Fibroblast of peridontal ligament (primary cell): ENCODE data around the gene TK2.
"Not testable (repeated sequence)": the region's sequence is repeated elsewhere in the genome, so short reads cannot be mapped to it uniquely, and the experiment has no call there.

ENCODE experiments used
- DNase-seq: peaks from one replicate; pipeline ENCODE4 v3.0.0-alpha.2; 2010; ENCODE audit errors: extremely low read depth

Gene TK2

GRCh38 chr16:66549284-66550131 lies at the start of gene TK2:
Gene TK2, minus strand, starts transcription at chr16:66550122. Its CDS starts 61 bp downstream, at chr16:66550061.
- peak; percentile 71 for DNase-seq

DNA sequence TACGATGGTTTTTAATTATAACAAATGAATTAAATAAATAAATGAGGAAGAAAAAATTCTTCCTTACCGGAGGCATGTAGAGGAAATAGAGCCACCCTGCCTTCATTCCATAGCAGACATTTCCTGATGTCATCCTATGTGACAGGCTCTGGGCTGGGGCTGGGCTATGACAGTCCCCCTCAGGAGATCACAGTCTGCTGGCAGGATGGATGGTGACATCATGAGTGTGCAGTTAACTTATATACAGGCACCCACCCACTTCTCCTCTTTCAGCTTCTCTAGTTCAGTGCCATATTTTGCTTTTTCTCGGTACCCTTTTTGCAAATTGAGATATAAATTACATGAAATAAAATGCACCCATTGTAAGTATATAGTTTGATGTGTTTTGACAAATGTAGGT lies 48.2 kb upstream of the TK2 start:
- DNase-seq, result no peak

DNA sequence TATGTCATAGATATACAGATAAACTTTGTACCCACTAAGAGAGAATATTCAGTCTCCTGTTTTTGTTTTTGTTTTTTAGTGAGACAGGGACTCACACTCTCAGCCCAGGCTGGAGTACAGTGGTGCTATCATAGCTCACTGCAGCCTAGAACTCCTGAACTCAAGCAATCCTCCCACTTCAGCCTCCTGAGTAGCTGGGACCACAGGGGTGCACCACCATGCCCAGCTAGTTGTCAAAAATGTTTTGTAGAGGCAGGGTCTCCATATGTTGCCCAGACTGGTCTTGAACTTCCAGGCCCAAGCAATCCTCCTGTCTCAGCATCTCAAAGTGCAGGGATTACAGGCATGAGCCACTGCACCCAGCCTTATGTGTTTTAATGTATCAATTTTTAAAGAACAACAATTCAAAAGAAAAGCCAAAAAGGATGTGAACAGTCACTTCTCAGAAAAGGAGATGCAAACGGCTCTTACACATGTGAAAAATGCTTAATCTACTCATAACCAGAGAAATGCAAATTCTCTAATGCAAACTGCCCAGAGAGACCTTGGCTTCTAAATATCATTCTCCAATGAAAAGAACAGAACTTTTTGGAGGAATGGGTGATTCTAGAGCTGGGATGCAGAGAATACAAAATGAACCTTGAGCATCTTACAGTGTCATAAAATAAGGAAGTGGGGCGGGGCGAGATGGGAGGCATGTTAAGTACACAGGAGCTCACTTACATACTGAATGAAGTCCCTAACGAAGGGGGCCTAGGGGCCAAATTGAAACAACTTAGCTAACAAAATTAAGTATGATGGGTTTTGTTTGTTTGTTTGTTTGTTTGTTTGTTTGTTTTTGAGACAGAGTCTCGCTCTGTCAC lies 47.3 kb upstream of the TK2 start:
- DNase-seq, result no peak

- not testable (repeated sequence) for DNase-seq
Measured at GRCh38 chr16:66596559-66596958, 46.6 kb upstream of the TK2 start.

GRCh38 chr16:66594739-66595138 lies 44.8 kb upstream of the TK2 start:
- no peak for DNase-seq

DNA sequence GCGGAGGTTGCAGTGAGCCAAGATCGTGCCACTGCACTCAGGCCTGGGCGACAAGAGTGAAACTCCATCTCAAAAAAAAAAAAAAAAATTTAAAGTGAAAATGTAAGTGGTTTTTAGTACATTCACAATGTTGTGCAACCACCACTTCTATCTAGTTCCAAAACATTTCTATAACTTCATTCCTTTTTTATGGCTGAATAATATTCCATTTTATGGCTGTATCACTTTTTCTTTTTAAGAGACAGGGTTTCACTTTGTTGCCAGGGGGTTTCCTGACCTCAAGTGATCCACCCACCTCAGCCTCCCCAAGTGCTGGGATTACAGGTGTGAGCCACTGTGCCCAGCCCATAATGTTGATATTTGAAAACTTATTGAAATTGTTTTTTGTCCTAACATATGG lies 42.9 kb upstream of the TK2 start:
- DNase-seq, result no peak

GRCh38 chr16:66592241-66592640 lies 42.3 kb upstream of the TK2 start:
- DNase-seq, result no peak

DNA sequence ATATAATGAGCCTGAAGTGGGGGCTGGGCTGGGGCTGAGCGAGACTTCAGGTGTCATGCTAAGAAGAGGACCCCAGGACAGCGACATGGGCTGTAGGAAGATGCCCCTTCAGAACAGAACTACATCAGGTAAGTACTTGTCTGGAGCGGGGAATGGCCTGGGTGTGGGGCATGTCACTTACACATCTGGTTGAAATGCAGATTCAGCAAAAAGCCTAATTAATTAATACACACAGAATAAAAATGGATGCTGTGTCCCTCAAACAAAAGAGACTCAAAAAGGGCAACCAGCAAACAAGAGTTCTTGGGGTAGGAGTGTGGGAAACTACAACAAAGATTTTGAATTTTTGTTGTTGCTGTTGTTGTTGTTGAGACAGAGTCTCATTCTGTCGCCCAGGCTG lies 41.1 kb upstream of the TK2 start:
- no peak for DNase-seq

DNA sequence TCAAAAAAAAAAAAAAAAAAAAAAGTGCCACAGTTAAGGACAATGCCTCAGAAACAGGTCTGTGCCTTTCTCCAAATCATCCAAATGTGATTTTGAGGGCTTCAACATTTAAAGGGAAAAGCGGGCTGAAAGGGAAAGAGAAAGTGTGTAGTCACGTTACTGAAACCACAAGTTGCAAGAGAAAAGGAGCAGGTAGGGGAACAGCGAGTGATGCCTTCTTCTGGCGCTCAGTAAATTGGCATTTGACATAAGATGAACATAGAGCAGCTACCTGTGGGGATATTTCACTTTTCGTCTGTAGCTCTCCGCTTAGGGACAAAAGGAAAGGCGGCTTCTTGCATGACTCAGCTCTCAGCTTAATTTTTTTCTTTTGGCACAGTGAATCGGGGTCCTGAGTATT lies 40.4 kb upstream of the TK2 start:
- DNase-seq, result peak; percentile 15

GRCh38 chr16:66588981-66589713 lies 39.2 kb upstream of the TK2 start:
- peak; percentile 16 for DNase-seq

DNA sequence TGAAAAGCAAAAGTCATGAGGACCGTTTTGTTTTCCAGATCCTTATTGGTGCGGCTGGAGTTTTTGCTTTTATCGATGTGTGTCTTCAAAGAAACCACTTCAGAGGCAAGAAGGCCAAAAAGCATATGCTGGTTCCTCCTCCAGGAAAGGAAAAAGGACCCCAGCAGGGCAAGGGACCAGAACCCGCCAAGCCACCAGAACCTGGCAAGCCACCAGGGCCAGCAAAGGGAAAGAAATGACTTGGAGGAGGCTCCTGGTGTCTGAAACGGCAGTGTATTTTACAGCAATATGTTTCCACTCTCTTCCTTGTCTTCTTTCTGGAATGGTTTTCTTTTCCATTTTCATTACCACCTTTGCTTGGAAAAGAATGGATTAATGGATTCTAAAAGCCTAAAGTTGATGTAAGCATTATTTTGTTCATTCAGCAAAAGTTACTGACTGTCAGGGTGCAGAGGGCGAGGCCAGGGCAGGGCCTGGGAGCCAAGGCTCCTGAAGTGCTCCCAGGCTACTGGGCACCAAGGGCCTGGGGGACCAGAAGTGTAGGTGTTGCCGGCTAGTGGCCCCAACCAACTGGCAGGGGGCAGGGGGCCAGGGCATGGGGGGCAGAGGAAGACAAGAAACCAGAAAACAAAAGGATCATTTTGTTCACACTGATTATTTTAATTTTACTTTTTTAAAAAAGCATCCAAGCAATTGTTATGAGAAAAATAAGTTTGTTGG lies 38.1 kb upstream of the TK2 start:
- no peak for DNase-seq

- no peak for DNase-seq
Measured at GRCh38 chr16:66585481-66586239, 35.7 kb upstream of the TK2 start.

- DNase-seq, result peak; percentile 26
Measured at GRCh38 chr16:66581246-66581952, 31.5 kb upstream of the TK2 start.

DNA sequence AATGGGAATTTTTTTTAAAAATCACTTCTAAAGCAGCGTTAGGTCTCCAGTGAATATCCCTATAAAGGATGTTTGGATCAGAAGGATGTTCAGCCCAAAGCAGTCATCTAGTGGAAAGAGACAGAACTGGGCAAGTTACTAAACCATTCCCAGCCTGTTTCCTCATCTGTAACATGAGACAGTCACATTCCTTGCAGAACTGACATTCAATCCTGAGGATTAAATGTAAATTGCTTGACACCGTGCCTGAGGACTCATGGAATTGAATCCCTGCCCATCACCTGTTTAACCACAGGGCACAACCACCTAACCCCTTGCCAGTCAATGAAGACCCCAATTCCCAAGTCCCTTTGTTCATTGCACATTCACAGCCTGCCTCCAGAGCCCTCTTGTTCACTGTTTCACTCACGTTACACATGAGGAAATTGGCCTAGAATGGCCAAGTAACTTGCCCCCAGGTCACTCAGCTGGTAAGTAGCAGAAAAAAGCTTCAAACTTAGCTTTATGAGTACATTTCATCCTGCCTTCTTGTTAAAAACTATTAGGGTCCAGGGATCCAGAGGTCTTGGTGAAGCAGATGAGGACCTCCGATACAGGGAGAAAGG lies 30.8 kb upstream of the TK2 start:
- peak; percentile 89 for DNase-seq

- DNase-seq, result no peak
Measured at GRCh38 chr16:66578651-66579531, 29.0 kb upstream of the TK2 start, which contains the start of gene CMTM2. Gene CMTM2, plus strand, starts transcription at chr16:66579463. Its CDS starts 145 bp downstream, at chr16:66579608.

DNA sequence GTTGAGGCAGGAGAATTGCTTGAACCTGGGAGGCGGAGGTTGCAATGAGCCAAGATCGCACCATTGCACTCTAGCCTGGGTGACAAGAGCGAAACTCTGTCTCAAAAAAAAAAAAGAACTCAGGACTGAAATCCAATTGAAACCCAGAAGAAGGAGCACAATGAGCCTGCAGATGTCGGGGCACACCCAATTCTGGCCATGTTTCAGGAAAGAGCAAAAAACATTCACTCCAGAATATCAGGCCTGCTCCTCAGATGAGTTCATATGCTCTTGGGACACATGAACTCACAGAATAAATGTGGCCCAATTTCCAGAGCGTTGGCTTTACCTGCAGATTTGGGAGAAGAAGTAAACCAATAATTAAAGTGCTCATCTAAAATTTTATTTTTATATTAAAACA lies 26.4 kb upstream of the TK2 start:
- peak; percentile 28 for DNase-seq

GRCh38 chr16:66575060-66575459 lies 25.1 kb upstream of the TK2 start:
- no peak for DNase-seq

DNA sequence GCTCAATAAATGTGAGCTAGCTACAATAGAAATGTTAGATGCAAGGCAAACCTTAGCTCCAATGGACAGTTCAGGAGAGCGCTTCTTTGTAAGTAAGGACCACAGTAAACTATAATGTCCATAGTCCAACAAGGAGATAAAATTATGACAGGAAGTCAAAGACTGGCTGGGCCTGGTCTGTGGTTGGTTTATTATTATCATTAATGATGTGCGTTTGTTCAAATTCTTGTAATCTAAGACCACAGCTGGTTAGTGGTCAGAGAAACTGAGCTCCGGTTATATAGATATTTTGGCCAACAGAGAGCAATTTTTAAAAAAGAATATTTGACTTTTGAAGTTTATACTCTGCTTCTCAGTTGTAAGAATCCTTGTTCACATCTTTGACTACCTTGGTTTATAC lies 24.6 kb upstream of the TK2 start:
- no peak for DNase-seq

- no peak for DNase-seq
Measured at GRCh38 chr16:66574081-66574480, 24.2 kb upstream of the TK2 start.
